Activated CD4-positive, alpha-beta T cell treated with anti-CD3 and anti-CD28 coated beads for 4 hours (primary cell): ENCODE results near the gene RPS25.
"Not testable (repeated sequence)": the region's sequence is repeated elsewhere in the genome, so short reads cannot be mapped to it uniquely, and the experiment has no call there.

ENCODE experiments used
- DNase-seq, 2 donors: peaks; one replicate each; pipeline ENCODE4 v3.0.0-alpha.2; 2020

RPS25 gene

GRCh38 chr11:119018074-119018938 is at the start of gene RPS25, which contains the start of gene TRAPPC4:
RPS25 (minus strand) TSS chr11:119018343; CDS start chr11:119018284, 59 bp downstream.
TRAPPC4 (plus strand) TSS chr11:119018766; CDS start chr11:119018796, 30 bp downstream.
- DNase-seq = peak; percentile 91 to 95

- peak; percentile 97 to 98 for DNase-seq
Measured at GRCh38 chr11:119067371-119068222, 49.5 kb upstream of the RPS25 start, which contains the start of gene VPS11. VPS11 (plus strand) TSS chr11:119067818; CDS start chr11:119067824, 6 bp downstream.

- peak; percentile 27 to 52 for DNase-seq
Measured at GRCh38 chr11:119065369-119065768, 47.2 kb upstream of the RPS25 start.

- DNase-seq = no peak
Measured at GRCh38 chr11:119062779-119063178, 44.6 kb upstream of the RPS25 start.

GRCh38 chr11:119061256-119061655 is 43.1 kb upstream of the RPS25 start:
- DNase-seq = no peak

GRCh38 chr11:119059128-119059527 is 41.0 kb upstream of the RPS25 start:
- DNase-seq = not testable (repeated sequence)

GRCh38 chr11:119057000-119057769 is 39.0 kb upstream of the RPS25 start, which contains the start of gene HYOU1:
HYOU1 (minus strand) TSS chr11:119057205; CDS start chr11:119056160, 1,045 bp downstream.
- DNase-seq = peak; percentile 99 to 100

- peak; percentile 37 to 40 for DNase-seq
Measured at GRCh38 chr11:119056421-119056999, 38.4 kb upstream of the RPS25 start.

GRCh38 chr11:119055901-119056300 is 37.8 kb upstream of the RPS25 start:
- DNase-seq = no peak

GRCh38 chr11:119054418-119054817 is 36.3 kb upstream of the RPS25 start:
- DNase-seq = no peak

GRCh38 chr11:119052163-119052814 is 34.1 kb upstream of the RPS25 start:
- no peak for DNase-seq

GRCh38 chr11:119051440-119052162 is 33.5 kb upstream of the RPS25 start:
- no peak for DNase-seq

GRCh38 chr11:119049081-119049480 is 30.9 kb upstream of the RPS25 start:
- DNase-seq = no peak

- DNase-seq = no peak
Measured at GRCh38 chr11:119048644-119049043, 30.5 kb upstream of the RPS25 start.

GRCh38 chr11:119047205-119047604 is 29.1 kb upstream of the RPS25 start:
- no peak for DNase-seq

- DNase-seq = no peak
Measured at GRCh38 chr11:119046489-119046888, 28.3 kb upstream of the RPS25 start.

GRCh38 chr11:119044708-119045107 is 26.6 kb upstream of the RPS25 start:
- DNase-seq = no peak

GRCh38 chr11:119042927-119043326 is 24.8 kb upstream of the RPS25 start:
- DNase-seq = no peak

- no peak for DNase-seq
Measured at GRCh38 chr11:119041821-119042514, 23.8 kb upstream of the RPS25 start.

GRCh38 chr11:119039471-119039870 is 21.3 kb upstream of the RPS25 start:
- not testable (repeated sequence) for DNase-seq
